Duodenal mucosa (tissue), 2 donors: ENCODE results near the gene CD58.

Source experiments
- H3K27ac ChIP-seq: one replicate; pipeline ENCODE4 v1.7.0; 2013; ENCODE audit warnings: low read depth, low read length
- H3K27me3 ChIP-seq, 2 donors: one replicate each; pipeline ENCODE4 v1.7.0; 2013; ENCODE audit warnings: low read length in 2 of 2, control low read depth in 1 of 2; ENCODE audit not compliant: insufficient read depth in 2 of 2, control insufficient read depth in 1 of 2
- H3K36me3 ChIP-seq, 2 donors: one replicate each; pipeline ENCODE4 v1.7.0; 2013; ENCODE audit warnings: low read length in 2 of 2, control low read depth in 1 of 2; ENCODE audit not compliant: insufficient read depth in 2 of 2, control insufficient read depth in 1 of 2
- H3K4me1 ChIP-seq, 2 donors: one replicate each; pipeline ENCODE4 v1.7.0; 2013; ENCODE audit warnings: low read length in 2 of 2, control low read depth in 1 of 2; ENCODE audit not compliant: insufficient read depth in 2 of 2, control insufficient read depth in 1 of 2
- H3K4me3 ChIP-seq, 2 donors: one replicate each; pipeline ENCODE4 v1.7.0; 2013; ENCODE audit warnings: low read length in 2 of 2, low read depth in 1 of 2
- H3K9ac ChIP-seq, 2 donors: one replicate each; pipeline ENCODE4 v1.7.0; 2013; ENCODE audit warnings: low read length in 2 of 2, low read depth in 1 of 2
- H3K9me3 ChIP-seq, 2 donors: one replicate each; pipeline ENCODE4 v1.7.0; 2013; ENCODE audit warnings: low read length in 2 of 2, control low read depth in 1 of 2; ENCODE audit not compliant: control insufficient read depth in 1 of 2

Gene CD58

DNA sequence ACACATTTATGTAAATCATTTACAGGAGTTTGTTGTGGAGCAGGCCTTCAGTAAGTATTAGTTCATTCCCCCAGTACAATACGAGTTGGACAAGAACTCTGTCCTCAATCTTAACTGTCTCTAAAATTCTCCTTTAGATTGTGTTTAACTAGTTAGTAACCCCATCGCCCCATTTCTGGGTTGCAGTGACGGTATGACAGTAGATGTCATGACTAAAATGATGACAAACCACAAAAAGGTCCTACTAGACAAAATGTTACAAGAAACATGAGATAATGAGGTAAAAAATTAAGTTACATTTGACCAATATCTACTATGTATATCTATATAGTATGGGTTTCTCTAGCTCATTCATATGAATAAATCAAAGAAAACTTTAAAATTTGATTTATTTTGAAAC is 41.1 kb downstream of the CD58 start:
- Histone ChIP-seq H3K36me3 (peaks cover 5 to 21% of the 10 kb centered on the region in 2 donors), H3K4me1 (no peaks in the 10 kb centered on the region), H3K9ac (no peak overlapping the region), H3K4me3 (no peak overlapping the region), H3K27ac (no peak overlapping the region), H3K27me3 (no peaks in the 10 kb centered on the region), H3K9me3 (peaks cover 0 to 11% of the 10 kb centered on the region in 2 donors)

GRCh38 chr1:116529199-116529631 is 41.6 kb downstream of the CD58 start:
- no peaks in the 10 kb centered on the region for H3K4me1 ChIP-seq
- H3K36me3 ChIP-seq: peaks cover 5 to 21% of the 10 kb centered on the region in 2 donors
- H3K27ac ChIP-seq: no peak overlapping the region
- H3K9me3 ChIP-seq: peaks cover 0 to 11% of the 10 kb centered on the region in 2 donors
- no peak overlapping the region for H3K4me3 ChIP-seq
- H3K9ac ChIP-seq: no peak overlapping the region
- H3K27me3 ChIP-seq: no peaks in the 10 kb centered on the region

DNA sequence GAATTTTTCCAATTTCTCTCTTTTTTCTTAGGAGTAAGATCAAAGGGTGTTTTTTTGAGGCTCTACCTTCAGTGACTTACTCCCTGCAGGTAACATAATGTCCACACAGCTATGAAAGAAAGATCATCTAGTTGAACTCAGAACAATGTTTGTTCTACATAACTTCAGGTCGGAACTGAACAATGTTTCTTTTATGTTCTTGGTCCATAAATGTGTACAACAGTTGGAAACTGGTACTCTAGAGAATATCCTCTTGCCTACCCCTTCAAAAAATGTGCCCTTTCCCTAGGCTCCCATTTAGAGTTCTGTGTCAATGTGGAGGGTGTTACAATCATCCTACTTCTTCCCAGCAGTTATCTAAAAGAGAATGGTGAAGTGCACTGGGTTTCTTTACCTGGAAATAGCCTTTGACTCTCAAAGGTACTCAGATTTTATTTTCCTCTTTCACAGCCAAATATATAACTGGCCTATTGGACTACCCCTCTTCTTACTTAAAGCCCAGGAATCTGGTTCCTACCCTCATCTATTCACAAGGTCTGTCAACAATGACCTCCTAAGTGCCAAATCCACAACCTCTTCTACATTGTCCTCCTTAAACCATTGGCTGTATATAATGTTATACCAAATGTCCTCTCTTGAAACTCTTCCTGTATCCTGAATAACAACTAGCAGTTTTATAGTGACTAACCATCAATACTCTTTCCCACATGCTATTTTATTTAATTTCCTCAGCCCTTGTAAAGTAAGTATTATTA is 42.3 kb downstream of the CD58 start:
- Histone ChIP-seq H3K9ac (no peak overlapping the region), H3K4me1 (no peaks in the 10 kb centered on the region), H3K4me3 (no peak overlapping the region), H3K36me3 (peaks cover 5 to 15% of the 10 kb centered on the region in 2 donors), H3K9me3 (peaks cover 0 to 11% of the 10 kb centered on the region in 2 donors), H3K27me3 (no peaks in the 10 kb centered on the region), H3K27ac (no peak overlapping the region)

GRCh38 chr1:116525440-116525839 is 45.4 kb downstream of the CD58 start:
- H3K36me3 ChIP-seq: peaks cover 0 to 7% of the 10 kb centered on the region in 2 donors
- no peak overlapping the region for H3K4me3 ChIP-seq
- H3K27ac ChIP-seq: no peak overlapping the region
- H3K9ac ChIP-seq: no peak overlapping the region
- no peaks in the 10 kb centered on the region for H3K27me3 ChIP-seq
- no peaks in the 10 kb centered on the region for H3K4me1 ChIP-seq
- H3K9me3 ChIP-seq: peaks cover 0 to 11% of the 10 kb centered on the region in 2 donors

- H3K4me1 ChIP-seq: no peaks in the 10 kb centered on the region
- no peaks in the 10 kb centered on the region for H3K27me3 ChIP-seq
- no peak overlapping the region for H3K9ac ChIP-seq
- H3K27ac ChIP-seq: no peak overlapping the region
- no peaks in the 10 kb centered on the region for H3K9me3 ChIP-seq
- H3K36me3 ChIP-seq: peaks cover 10 to 21% of the 10 kb centered on the region in 2 donors
- H3K4me3 ChIP-seq: no peak overlapping the region
These were observed 49.6 kb downstream of the CD58 start for GRCh38 chr1:116521186-116521585.

GRCh38 chr1:116518400-116518799 is 52.4 kb downstream of the CD58 start:
- H3K36me3 ChIP-seq: peaks cover 10 to 21% of the 10 kb centered on the region in 2 donors
- H3K4me3 ChIP-seq: no peak overlapping the region
- H3K9ac ChIP-seq: no peak overlapping the region
- H3K4me1 ChIP-seq: peaks cover 3 to 9% of the 10 kb centered on the region in 2 donors
- no peak overlapping the region for H3K27ac ChIP-seq
- H3K9me3 ChIP-seq: no peaks in the 10 kb centered on the region
- H3K27me3 ChIP-seq: no peaks in the 10 kb centered on the region

DNA sequence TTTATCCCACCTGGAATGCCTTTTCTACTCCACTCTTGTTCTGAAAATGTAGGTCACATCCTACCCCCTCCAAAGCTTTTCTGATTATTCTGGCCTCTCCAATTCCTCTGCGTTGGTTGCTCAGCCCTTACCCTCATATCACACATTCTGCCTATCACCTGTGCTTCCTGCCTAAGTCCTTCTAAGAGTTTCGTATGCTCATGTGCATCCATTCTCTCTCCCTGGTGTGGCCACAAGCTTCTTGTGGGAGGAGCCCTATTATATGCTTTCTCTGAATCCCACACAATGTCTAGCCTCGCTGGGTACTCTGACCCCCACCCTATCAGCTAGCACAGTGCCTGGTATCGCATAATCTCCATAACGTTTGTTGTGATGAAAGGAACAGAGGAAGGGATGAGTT is 54.2 kb downstream of the CD58 start:
- Histone ChIP-seq H3K9ac (no peak overlapping the region), H3K4me3 (no peak overlapping the region), H3K27ac (no peak overlapping the region), H3K9me3 (no peaks in the 10 kb centered on the region), H3K27me3 (no peaks in the 10 kb centered on the region), H3K36me3 (peaks cover 10 to 21% of the 10 kb centered on the region in 2 donors), H3K4me1 (peaks cover 3 to 9% of the 10 kb centered on the region in 2 donors)

DNA sequence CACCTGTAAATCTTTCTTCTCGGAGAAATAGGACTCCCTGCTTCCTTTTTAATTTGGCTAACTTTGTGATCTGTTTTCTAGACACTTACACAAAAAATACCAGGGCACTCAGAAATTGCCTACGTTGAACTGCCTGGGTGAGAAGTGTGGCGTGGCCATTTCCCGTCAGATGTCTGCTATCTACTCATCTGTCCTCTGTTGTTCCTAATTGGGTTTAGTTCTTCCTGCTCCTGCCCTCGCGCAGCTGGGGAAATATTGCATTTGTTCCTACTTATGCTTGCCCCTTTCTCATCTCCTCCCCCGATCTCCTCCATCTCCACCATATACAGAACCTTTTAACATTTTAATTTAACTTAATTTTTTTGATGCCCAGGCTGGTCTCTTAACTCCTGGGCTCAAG is 55.1 kb downstream of the CD58 start:
- no peak overlapping the region for H3K27ac ChIP-seq
- peaks cover 10 to 15% of the 10 kb centered on the region in 2 donors for H3K36me3 ChIP-seq
- no peaks in the 10 kb centered on the region for H3K27me3 ChIP-seq
- no peak overlapping the region for H3K4me3 ChIP-seq
- peaks cover 3 to 9% of the 10 kb centered on the region in 2 donors for H3K4me1 ChIP-seq
- H3K9ac ChIP-seq: peak overlapping the region in 1 of 2 donors; percentile 15
- no peaks in the 10 kb centered on the region for H3K9me3 ChIP-seq

DNA sequence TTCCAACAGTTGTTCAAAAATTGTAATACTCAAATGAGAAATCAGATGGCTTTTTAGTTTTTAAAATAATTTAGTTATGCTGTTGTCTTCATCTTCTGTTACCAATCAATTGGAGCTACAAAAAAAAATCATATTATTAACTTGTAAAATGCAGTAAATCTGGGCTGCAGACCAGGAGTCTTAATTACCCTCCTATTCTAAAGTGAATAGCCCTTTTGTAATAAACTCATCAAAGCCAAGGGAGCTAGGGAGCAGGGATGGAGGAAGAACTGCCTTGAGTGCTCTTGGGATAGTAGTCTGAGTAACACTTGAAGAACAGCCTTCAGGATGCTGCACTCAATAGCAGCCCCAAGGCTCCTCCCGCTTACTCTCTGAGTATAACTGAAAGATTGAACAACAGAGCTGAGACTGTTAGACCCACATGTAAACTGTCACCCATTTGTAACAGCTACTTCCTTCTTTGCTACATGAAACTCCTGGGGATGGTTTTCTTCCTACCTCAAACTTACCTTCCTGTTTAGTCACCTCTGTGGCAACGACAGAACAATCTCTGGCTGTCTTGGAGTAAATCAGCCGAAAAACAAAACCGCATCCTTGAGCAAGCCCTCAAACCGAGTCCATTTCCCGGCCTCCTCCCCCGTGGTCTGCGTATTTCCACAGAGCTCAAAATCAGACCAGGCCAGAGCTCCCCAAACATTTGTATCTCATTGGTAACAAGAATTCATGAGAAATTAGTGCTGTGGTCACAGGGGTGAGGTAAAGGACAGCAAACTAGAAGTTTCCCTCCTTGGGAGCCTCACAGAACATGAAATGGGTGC is 55.9 kb downstream of the CD58 start:
- H3K4me3 ChIP-seq: no peak overlapping the region
- H3K27ac ChIP-seq: no peak overlapping the region
- H3K4me1 ChIP-seq: peaks cover 3 to 9% of the 10 kb centered on the region in 2 donors
- H3K36me3 ChIP-seq: peaks cover 10 to 15% of the 10 kb centered on the region in 2 donors
- H3K9me3 ChIP-seq: no peaks in the 10 kb centered on the region
- H3K27me3 ChIP-seq: no peaks in the 10 kb centered on the region
- peak overlapping the region in 1 of 2 donors; percentile 15 for H3K9ac ChIP-seq

DNA sequence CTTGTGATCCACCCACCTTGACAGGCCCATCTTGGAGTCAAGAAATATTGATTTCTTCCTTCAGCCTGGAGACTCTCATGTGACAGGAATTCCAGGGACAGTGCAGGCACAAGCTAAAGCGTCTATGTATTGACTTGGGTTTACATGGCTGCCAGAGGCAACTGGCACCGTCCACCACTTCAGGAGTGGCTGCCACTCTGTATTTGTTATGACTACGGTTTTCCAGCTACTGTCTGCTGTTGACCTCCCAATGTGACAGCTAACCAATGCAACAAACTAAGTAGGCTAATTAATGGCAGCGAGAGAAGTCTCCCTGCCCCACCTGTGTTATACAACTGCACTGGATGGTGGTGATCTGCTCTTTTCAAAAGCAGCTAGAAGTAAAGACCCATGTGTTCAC is 56.9 kb downstream of the CD58 start:
- no peaks in the 10 kb centered on the region for H3K27me3 ChIP-seq
- no peaks in the 10 kb centered on the region for H3K9me3 ChIP-seq
- no peak overlapping the region for H3K9ac ChIP-seq
- H3K27ac ChIP-seq: no peak overlapping the region
- no peak overlapping the region for H3K4me3 ChIP-seq
- peaks cover 12 to 17% of the 10 kb centered on the region in 2 donors for H3K4me1 ChIP-seq
- H3K36me3 ChIP-seq: peaks cover 6 to 9% of the 10 kb centered on the region in 2 donors
